CD4-positive, alpha-beta T cell (primary cell): ENCODE results near the gene TCP11. TPM values are rescaled to one million over a fixed set of nuclear protein-coding genes. Genes with fewer than 3 reads are reported as not detected.

Experiments
- ATAC-seq: fragments of 200-7000 bp; cut with Tn5 transposase; one replicate; pipeline ENCODE4 v1.10.0; 2022; ENCODE audit warnings: mild to moderate bottlenecking; ENCODE audit not compliant: poor library complexity
- CTCF ChIA-PET: fragments of 350-600 bp; sonication (Branson Sonifier 250); formaldehyde crosslinking; loops from one replicate; lab custom pipeline; 2021; ENCODE audit warnings: antibody characterized with exemption, inconsistent platforms; lab: Charles Lee
- POLR2A ChIA-PET: fragments of 350-600 bp; sonication (Branson Sonifier 250); formaldehyde crosslinking; loops from one replicate; lab custom pipeline; 2021; ENCODE audit warnings: antibody characterized with exemption, inconsistent platforms; lab: Charles Lee
- DNase-seq, 14 experiments: peaks; one replicate each; pipeline ENCODE4 v3.0.0-alpha.2; 2013 to 2020; ENCODE audit warnings: mixed read lengths in 2 of 14
- H3K27ac ChIP-seq, 2 donors: one replicate each; pipeline versions ENCODE4 v1.5.1 to v1.7.0; 2013; ENCODE audit warnings: low read length in 2 of 2, low read depth in 1 of 2, mild to moderate bottlenecking in 1 of 2
- H3K27me3 ChIP-seq, 2 experiments: 1 replicate in 1 of 2; 2 replicates in 1 of 2; pipeline versions ENCODE4 v1.6.1 to v1.7.0; 2013; ENCODE audit warnings: low read length in 2 of 2, control low read depth in 1 of 2, mild to moderate bottlenecking in 1 of 2, moderate library complexity in 1 of 2; ENCODE audit not compliant: insufficient read depth in 2 of 2, control insufficient read depth in 1 of 2
- H3K36me3 ChIP-seq: one replicate; pipeline ENCODE4 v1.6.1; 2013; ENCODE audit warnings: low read length, control low read depth; ENCODE audit not compliant: insufficient read depth
- H3K4me1 ChIP-seq: one replicate; pipeline ENCODE4 v1.6.1; 2013; ENCODE audit warnings: low read length, control low read depth; ENCODE audit not compliant: insufficient read depth
- H3K4me3 ChIP-seq: one replicate; pipeline ENCODE4 v1.5.1; 2013; ENCODE audit warnings: mild to moderate bottlenecking, low read length, moderate library complexity
- H3K9me3 ChIP-seq, 2 experiments: 1 replicate in 1 of 2; 2 replicates in 1 of 2; pipeline versions ENCODE4 v1.6.1 to v1.7.0; 2013; ENCODE audit warnings: low read length in 2 of 2, mild to moderate bottlenecking in 2 of 2, control low read depth in 1 of 2, moderate library complexity in 1 of 2; ENCODE audit not compliant: control insufficient read depth in 1 of 2, insufficient read depth in 1 of 2
- H3K27ac Mint-ChIP-seq: one replicate; pipeline ENCODE4 v1.8.0; 2020; ENCODE audit warnings: mixed read lengths
- H3K27me3 Mint-ChIP-seq: one replicate; pipeline ENCODE4 v1.8.0; 2021; ENCODE audit warnings: mixed read lengths
- H3K36me3 Mint-ChIP-seq: one replicate; pipeline ENCODE4 v1.8.0; 2021; ENCODE audit warnings: low read depth, mixed read lengths
- H3K4me1 Mint-ChIP-seq: one replicate; pipeline ENCODE4 v1.8.0; 2021; ENCODE audit warnings: low read depth, mixed read lengths
- H3K4me3 Mint-ChIP-seq: one replicate; pipeline ENCODE4 v1.8.0; 2020; ENCODE audit warnings: mild to moderate bottlenecking, mixed read lengths
- H3K9me3 Mint-ChIP-seq: one replicate; pipeline ENCODE4 v1.8.0; 2020; ENCODE audit warnings: mixed read lengths
- intact Hi-C, 2 experiments: fragments of 100-400 bp; cut with DNase I in 1 of 2; cut with micrococcal nuclease in 1 of 2; formaldehyde crosslinking; loops; one replicate each; pipeline versions ENCODE4 v1.15.1 to v1.9.0; 2023 to 2025; cut with DNase I, micrococcal nuclease
- total RNA-seq, 174 experiments: library from RNA in 2 of 174; stranded (reverse) in 2 of 174; gene quantifications; one replicate each; pipeline ENCODE4 v1.2.3 and lab custom pipeline; 2021 to 2026
- TF ChIP-seq, protein P1 (sequence below): fragments of 200-600 bp; IDR thresholded peaks from one replicate; pipeline ENCODE4 v1.8.0; 2022; ENCODE audit warnings: antibody characterized with exemption, mild to moderate bottlenecking

TCP11 gene
- total RNA-seq, 2 experiments from 2014 or later: not detected

GRCh38 chr6:35105078-35105477 is 36.1 kb downstream of the TCP11 start:
- TF ChIP-seq, protein P1, sequence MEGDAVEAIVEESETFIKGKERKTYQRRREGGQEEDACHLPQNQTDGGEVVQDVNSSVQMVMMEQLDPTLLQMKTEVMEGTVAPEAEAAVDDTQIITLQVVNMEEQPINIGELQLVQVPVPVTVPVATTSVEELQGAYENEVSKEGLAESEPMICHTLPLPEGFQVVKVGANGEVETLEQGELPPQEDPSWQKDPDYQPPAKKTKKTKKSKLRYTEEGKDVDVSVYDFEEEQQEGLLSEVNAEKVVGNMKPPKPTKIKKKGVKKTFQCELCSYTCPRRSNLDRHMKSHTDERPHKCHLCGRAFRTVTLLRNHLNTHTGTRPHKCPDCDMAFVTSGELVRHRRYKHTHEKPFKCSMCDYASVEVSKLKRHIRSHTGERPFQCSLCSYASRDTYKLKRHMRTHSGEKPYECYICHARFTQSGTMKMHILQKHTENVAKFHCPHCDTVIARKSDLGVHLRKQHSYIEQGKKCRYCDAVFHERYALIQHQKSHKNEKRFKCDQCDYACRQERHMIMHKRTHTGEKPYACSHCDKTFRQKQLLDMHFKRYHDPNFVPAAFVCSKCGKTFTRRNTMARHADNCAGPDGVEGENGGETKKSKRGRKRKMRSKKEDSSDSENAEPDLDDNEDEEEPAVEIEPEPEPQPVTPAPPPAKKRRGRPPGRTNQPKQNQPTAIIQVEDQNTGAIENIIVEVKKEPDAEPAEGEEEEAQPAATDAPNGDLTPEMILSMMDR: no peak
- DNase-seq (no peak), ATAC-seq (no peak)
- intact Hi-C loops: no loop called here
- H3K27me3 ChIP-seq: no peaks in the 10 kb centered on the region
- ChIA-PET CTCF (no interaction called here), POLR2A (no interaction called here)
- no peaks in the 10 kb centered on the region for H3K9me3 ChIP-seq
- Mint-ChIP-seq H3K4me3 (no peak overlapping the region), H3K36me3 (no peaks in the 10 kb centered on the region), H3K9me3 (peaks cover 3% of the 10 kb centered on the region), H3K27me3 (peaks cover 7% of the 10 kb centered on the region), H3K27ac (no peak overlapping the region), H3K4me1 (no peaks in the 10 kb centered on the region)
- H3K4me3 ChIP-seq: no peak overlapping the region
- H3K36me3 ChIP-seq: no peaks in the 10 kb centered on the region
- H3K27ac ChIP-seq: no peak overlapping the region
- H3K4me1 ChIP-seq: no peaks in the 10 kb centered on the region

- DNase-seq: no peak
- no peaks in the 10 kb centered on the region for H3K27me3 ChIP-seq
- H3K27me3 Mint-ChIP-seq: no peaks in the 10 kb centered on the region
- POLR2A ChIA-PET: no interaction called here
- H3K4me3 Mint-ChIP-seq: no peak overlapping the region
- no peaks in the 10 kb centered on the region for H3K4me1 ChIP-seq
- H3K27ac Mint-ChIP-seq: no peak overlapping the region
- no peaks in the 10 kb centered on the region for H3K36me3 Mint-ChIP-seq
- H3K4me1 Mint-ChIP-seq: no peaks in the 10 kb centered on the region
- H3K4me3 ChIP-seq: no peak overlapping the region
- H3K27ac ChIP-seq: no peak overlapping the region
- H3K9me3 ChIP-seq: no peaks in the 10 kb centered on the region
- H3K36me3 ChIP-seq: no peaks in the 10 kb centered on the region
- TF ChIP-seq, protein P1: no peak
- intact Hi-C loops: loop anchor here in 1 of 2 experiments (5.0 kb wide), 1 partner anchor 612 kb away; no protein-coding TSS in a partner anchor
- CTCF ChIA-PET: no interaction called here
- no peak for ATAC-seq
- H3K9me3 Mint-ChIP-seq: no peaks in the 10 kb centered on the region
These were observed 42.0 kb downstream of the TCP11 start for GRCh38 chr6:35099116-35099515.

DNA sequence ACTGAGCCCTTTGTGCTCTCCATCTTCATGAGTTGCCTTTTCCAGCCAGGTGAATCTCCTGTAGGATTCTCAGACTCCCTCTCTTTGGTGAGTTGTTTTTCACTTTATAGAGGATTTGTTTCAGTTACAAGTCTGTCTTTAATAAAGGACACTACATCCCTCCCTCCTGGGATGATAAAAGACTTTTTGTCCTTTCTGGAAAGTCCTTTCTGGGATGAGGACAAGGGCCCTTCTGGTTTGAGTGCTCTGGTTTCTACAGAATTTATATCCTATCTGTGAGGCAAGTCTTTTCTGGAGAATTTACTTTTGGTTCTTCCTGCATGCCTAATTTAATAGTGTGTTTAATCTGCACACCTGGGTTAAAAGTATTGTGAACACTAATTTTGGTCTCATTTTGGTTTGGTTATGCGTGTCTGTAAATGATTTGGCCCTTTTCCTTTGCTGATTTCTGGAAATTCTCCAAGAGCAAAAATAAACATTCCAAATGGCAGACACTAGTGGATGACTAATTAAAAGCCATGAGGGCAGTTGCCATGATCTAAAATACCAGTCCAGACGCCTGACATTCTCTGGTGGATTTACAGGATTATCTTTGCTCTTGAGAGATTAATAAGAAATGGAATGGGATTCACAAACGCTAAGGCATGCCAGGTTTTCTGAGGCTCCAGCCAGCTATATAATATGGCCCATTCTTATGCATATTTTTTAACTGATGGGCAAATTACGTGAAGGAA is 44.8 kb downstream of the TCP11 start:
- Mint-ChIP-seq H3K4me1 (no peaks in the 10 kb centered on the region), H3K9me3 (no peaks in the 10 kb centered on the region), H3K27me3 (no peaks in the 10 kb centered on the region), H3K4me3 (no peak overlapping the region), H3K27ac (no peak overlapping the region), H3K36me3 (peaks cover under 1% of the 10 kb centered on the region)
- no peaks in the 10 kb centered on the region for H3K27me3 ChIP-seq
- ChIA-PET CTCF (interaction anchor here (0.7 kb wide), 1 partner anchor 52 kb away, joined by 3 read pairs; no protein-coding TSS in a partner anchor), POLR2A (no interaction called here)
- DNase-seq (no peak), ATAC-seq (no peak)
- H3K4me1 ChIP-seq: no peaks in the 10 kb centered on the region
- H3K9me3 ChIP-seq: no peaks in the 10 kb centered on the region
- H3K36me3 ChIP-seq: peaks cover 2% of the 10 kb centered on the region
- no peak overlapping the region for H3K4me3 ChIP-seq
- no peak overlapping the region for H3K27ac ChIP-seq
- intact Hi-C loops: loop anchor here in 1 of 2 experiments (5.0 kb wide), 1 partner anchor 609 kb away; no protein-coding TSS in a partner anchor
- TF ChIP-seq, protein P1: no peak
